ENCODE measurements around the gene SLC39A9.
A peak's percentile ranks its signal among the peaks of the same experiment; 100 is the strongest.

Gene SLC39A9

GRCh38 chr14:69398053-69398817 is at the start of gene SLC39A9, which contains the start of gene ERH:
TSS of gene SLC39A9 (plus strand) at chr14:69398692. CDS start at chr14:69399370, 678 bp downstream.
TSS of gene ERH (minus strand) at chr14:69398299. CDS start at chr14:69398233, 66 bp downstream.
- TF ChIP-seq JUND (IDR thresholded peaks at IDR 0.05; ENCODE audit: low read depth), result no peak
- in situ Hi-C loops (cut with HindIII; ENCODE audit: low pct_unique_long_range_greater_than_20kb, low sequenced_read_pairs), result no loop called here
- DNase-seq (ENCODE audit: low read depth in 1 of 2, low spot score in 1 of 2), result peak; percentile 84 to 99

- no peak for DNase-seq (ENCODE audit: low read depth in 1 of 2, low spot score in 1 of 2)
- TF ChIP-seq JUND (IDR thresholded peaks at IDR 0.05; ENCODE audit: low read depth), result no peak
- in situ Hi-C loops (cut with HindIII; ENCODE audit: low pct_unique_long_range_greater_than_20kb, low sequenced_read_pairs), result no loop called here
Measured at GRCh38 chr14:69349091-69349777, 49.3 kb upstream of the SLC39A9 start.

GRCh38 chr14:69350892-69351291 is 47.6 kb upstream of the SLC39A9 start:
- in situ Hi-C loops (cut with HindIII; ENCODE audit: low pct_unique_long_range_greater_than_20kb, low sequenced_read_pairs), result no loop called here
- no peak for TF ChIP-seq JUND (IDR thresholded peaks at IDR 0.05; ENCODE audit: low read depth)

GRCh38 chr14:69351385-69351784 is 47.1 kb upstream of the SLC39A9 start:
- DNase-seq (ENCODE audit: low read depth in 1 of 2, low spot score in 1 of 2), result no peak
- in situ Hi-C loops (cut with HindIII; ENCODE audit: low pct_unique_long_range_greater_than_20kb, low sequenced_read_pairs), result no loop called here
- no peak for TF ChIP-seq JUND (IDR thresholded peaks at IDR 0.05; ENCODE audit: low read depth)

More at GRCh38 chr14:69350892-69351291, 47.6 kb upstream of the SLC39A9 start:
- DNase-seq (ENCODE audit: low read depth in 1 of 2, low spot score in 1 of 2), result no peak

- in situ Hi-C loops (cut with HindIII; ENCODE audit: low pct_unique_long_range_greater_than_20kb, low sequenced_read_pairs), result no loop called here
- no peak for TF ChIP-seq JUND (IDR thresholded peaks at IDR 0.05; ENCODE audit: low read depth)
- no peak for DNase-seq (ENCODE audit: low read depth in 1 of 2, low spot score in 1 of 2)
Measured at GRCh38 chr14:69351911-69352310, 46.6 kb upstream of the SLC39A9 start.

GRCh38 chr14:69353168-69353567 is 45.3 kb upstream of the SLC39A9 start:
- TF ChIP-seq JUND (IDR thresholded peaks at IDR 0.05; ENCODE audit: low read depth), result no peak
- DNase-seq (ENCODE audit: low read depth in 1 of 2, low spot score in 1 of 2), result no peak
- in situ Hi-C loops (cut with HindIII; ENCODE audit: low pct_unique_long_range_greater_than_20kb, low sequenced_read_pairs), result no loop called here

GRCh38 chr14:69354383-69355153 is 43.9 kb upstream of the SLC39A9 start:
- in situ Hi-C loops (cut with HindIII; ENCODE audit: low pct_unique_long_range_greater_than_20kb, low sequenced_read_pairs), result no loop called here
- DNase-seq (ENCODE audit: low read depth in 1 of 2, low spot score in 1 of 2), result peak in 1 of 2 experiments; percentile 30
- no peak for TF ChIP-seq JUND (IDR thresholded peaks at IDR 0.05; ENCODE audit: low read depth)

GRCh38 chr14:69355154-69355597 is 43.3 kb upstream of the SLC39A9 start:
- no peak for TF ChIP-seq JUND (IDR thresholded peaks at IDR 0.05; ENCODE audit: low read depth)
- in situ Hi-C loops (cut with HindIII; ENCODE audit: low pct_unique_long_range_greater_than_20kb, low sequenced_read_pairs), result no loop called here
- no peak for DNase-seq (ENCODE audit: low read depth in 1 of 2, low spot score in 1 of 2)

- no peak for TF ChIP-seq JUND (IDR thresholded peaks at IDR 0.05; ENCODE audit: low read depth)
- in situ Hi-C loops (cut with HindIII; ENCODE audit: low pct_unique_long_range_greater_than_20kb, low sequenced_read_pairs), result no loop called here
- no peak for DNase-seq (ENCODE audit: low read depth in 1 of 2, low spot score in 1 of 2)
Measured at GRCh38 chr14:69355607-69356281, 42.7 kb upstream of the SLC39A9 start.

GRCh38 chr14:69356903-69357543 is 41.5 kb upstream of the SLC39A9 start:
- TF ChIP-seq JUND (IDR thresholded peaks at IDR 0.05; ENCODE audit: low read depth), result no peak
- in situ Hi-C loops (cut with HindIII; ENCODE audit: low pct_unique_long_range_greater_than_20kb, low sequenced_read_pairs), result no loop called here
- peak in 1 of 2 experiments; percentile 68 for DNase-seq (ENCODE audit: low read depth in 1 of 2, low spot score in 1 of 2)

- in situ Hi-C loops (cut with HindIII; ENCODE audit: low pct_unique_long_range_greater_than_20kb, low sequenced_read_pairs), result no loop called here
- TF ChIP-seq JUND (IDR thresholded peaks at IDR 0.05; ENCODE audit: low read depth), result no peak
- DNase-seq (ENCODE audit: low read depth in 1 of 2, low spot score in 1 of 2), result peak; percentile 46 to 87
Measured at GRCh38 chr14:69357544-69358200, 40.8 kb upstream of the SLC39A9 start.

All from T47D (cell line).